Natural killer cell (primary cell): Measurements from ENCODE around the gene UBE2G2. TPM values are rescaled to one million over a fixed set of nuclear protein-coding genes. Genes with fewer than 3 reads are reported as not detected.

ENCODE experiments used
- ATAC-seq, 3 donors: fragments of 150-1000 bp in 2 of 3; fragments of 200-7000 bp in 1 of 3; cut with Tn5 transposase; 1 replicate in 1 of 3; 2 replicates in 2 of 3; pipeline ENCODE4 v1.10.0; 2021; ENCODE audit warnings: mild to moderate bottlenecking in 2 of 3, moderate library complexity in 2 of 3
- DNase-seq, 2 donors: peaks; one replicate each; pipeline versions ENCODE4 v3.0.0 to v3.0.0-alpha.2; 2013 to 2021; ENCODE audit warnings: mixed read lengths in 1 of 2
- H3K27ac ChIP-seq: one replicate; pipeline ENCODE4 v1.5.1; 2013; ENCODE audit warnings: mild to moderate bottlenecking, low read length
- H3K27me3 ChIP-seq: one replicate; pipeline ENCODE4 v1.6.1; 2013; ENCODE audit warnings: low read length; ENCODE audit not compliant: control insufficient read depth, insufficient read depth
- H3K36me3 ChIP-seq: one replicate; pipeline ENCODE4 v1.6.1; 2013; ENCODE audit warnings: low read length; ENCODE audit not compliant: control insufficient read depth, insufficient read depth
- H3K4me1 ChIP-seq: one replicate; pipeline ENCODE4 v1.6.1; 2013; ENCODE audit warnings: low read length; ENCODE audit not compliant: control insufficient read depth, insufficient read depth
- H3K4me3 ChIP-seq: one replicate; pipeline ENCODE4 v1.5.1; 2013; ENCODE audit warnings: low read length
- H3K9me3 ChIP-seq: one replicate; pipeline ENCODE4 v1.6.1; 2013; ENCODE audit warnings: low read length; ENCODE audit not compliant: control insufficient read depth, insufficient read depth
- H3K27ac Mint-ChIP-seq, 2 donors: one replicate each; pipeline ENCODE4 v1.8.0; 2022; ENCODE audit warnings: mild to moderate bottlenecking in 2 of 2, mixed read lengths in 2 of 2, moderate library complexity in 1 of 2
- H3K27me3 Mint-ChIP-seq, 2 donors: one replicate each; pipeline ENCODE4 v1.8.0; 2022; ENCODE audit warnings: low read depth in 2 of 2, mixed read lengths in 2 of 2
- H3K36me3 Mint-ChIP-seq: one replicate; pipeline ENCODE4 v1.8.0; 2022; ENCODE audit warnings: mixed read lengths
- H3K4me1 Mint-ChIP-seq, 2 donors: one replicate each; pipeline ENCODE4 v1.8.0; 2022; ENCODE audit warnings: mixed read lengths in 2 of 2
- H3K4me3 Mint-ChIP-seq: one replicate; pipeline ENCODE4 v1.8.0; 2022; ENCODE audit warnings: mild to moderate bottlenecking, moderate library complexity, mixed read lengths
- H3K9me3 Mint-ChIP-seq, 2 donors: one replicate each; pipeline ENCODE4 v1.8.0; 2022; ENCODE audit warnings: mixed read lengths in 2 of 2
- CTCF ChIP-seq: fragments of 200-600 bp; IDR thresholded peaks from one replicate; pipeline ENCODE4 v1.8.0; 2022; ENCODE audit warnings: antibody characterized with exemption
- WGBS: methylation state at CpG from one replicate; pipeline ENCODE4 v1.1.7; 2013; ENCODE audit warnings: missing lambda C conversion rate; ENCODE audit not compliant: insufficient coverage; 5-methylcytosine and 5-hydroxymethylcytosine counted together
- intact Hi-C: fragments of 100-400 bp; cut with micrococcal nuclease; formaldehyde crosslinking; loops from one replicate; pipeline ENCODE4 v1.14.2; 2022
- total RNA-seq, 4 donors: library from RNA; stranded (reverse); fragments of 120-200 nt in 1 of 4; gene quantifications; one replicate each; pipeline versions ENCODE4 v1.2.3 to v1.2.4, GENCODE V29; 2013 to 2022

Gene UBE2G2
- total RNA-seq, 3 donors from 2014 or later (not counting 1 experiment from before 2014, with no cell fraction given): 89.1 to 109 (median 107) TPM

- no peak for TF ChIP-seq CTCF
- Mint-ChIP-seq H3K27me3 (peaks cover 7 to 11% of the 10 kb centered on the region in 2 donors), H3K4me3 (no peak overlapping the region), H3K4me1 (peaks cover 0 to 6% of the 10 kb centered on the region in 2 donors), H3K27ac (no peak overlapping the region), H3K36me3 (no peaks in the 10 kb centered on the region), H3K9me3 (no peaks in the 10 kb centered on the region)
- Histone ChIP-seq H3K4me1 (no peaks in the 10 kb centered on the region), H3K4me3 (no peak overlapping the region), H3K27me3 (no peaks in the 10 kb centered on the region), H3K27ac (no peak overlapping the region), H3K9me3 (peaks cover 9% of the 10 kb centered on the region), H3K36me3 (no peaks in the 10 kb centered on the region)
- 89% methylated on average over 20 of the region's 21 CpGs for WGBS
- ATAC-seq (no peak), DNase-seq (no peak)
- intact Hi-C loops: no loop called here
Observed at GRCh38 chr21:44734026-44734745, 67.4 kb downstream of the UBE2G2 start.

- Mint-ChIP-seq H3K4me3 (no peak overlapping the region), H3K4me1 (peaks cover 0 to 8% of the 10 kb centered on the region in 2 donors), H3K9me3 (no peaks in the 10 kb centered on the region), H3K27me3 (peaks cover 9 to 14% of the 10 kb centered on the region in 2 donors), H3K27ac (no peak overlapping the region), H3K36me3 (no peaks in the 10 kb centered on the region)
- Histone ChIP-seq H3K4me3 (no peak overlapping the region), H3K4me1 (no peaks in the 10 kb centered on the region), H3K27me3 (no peaks in the 10 kb centered on the region), H3K9me3 (no peaks in the 10 kb centered on the region), H3K36me3 (no peaks in the 10 kb centered on the region), H3K27ac (no peak overlapping the region)
- intact Hi-C loops: no loop called here
- whole genome bisulfite sequencing: 87% methylated on average over 11 of the region's 11 CpGs
- no peak for TF ChIP-seq CTCF
- DNase-seq: no peak
- no peak for ATAC-seq
Observed at GRCh38 chr21:44732956-44733355, 68.7 kb downstream of the UBE2G2 start.

- 94% methylated on average over 10 of the region's 10 CpGs for WGBS
- H3K27ac Mint-ChIP-seq: no peak overlapping the region
- Histone ChIP-seq H3K36me3 (no peaks in the 10 kb centered on the region), H3K4me1 (no peaks in the 10 kb centered on the region), H3K27ac (no peak overlapping the region), H3K9me3 (no peaks in the 10 kb centered on the region), H3K27me3 (no peaks in the 10 kb centered on the region), H3K4me3 (no peak overlapping the region)
- no peak for DNase-seq
- no peak for TF ChIP-seq CTCF
- no peaks in the 10 kb centered on the region for H3K9me3 Mint-ChIP-seq
- H3K27me3 Mint-ChIP-seq: peaks cover 15% of the 10 kb centered on the region in 2 donors
- no peaks in the 10 kb centered on the region for H3K36me3 Mint-ChIP-seq
- no peak for ATAC-seq
- H3K4me1 Mint-ChIP-seq: peaks cover 0 to 11% of the 10 kb centered on the region in 2 donors
- intact Hi-C loops: no loop called here
- no peak overlapping the region for H3K4me3 Mint-ChIP-seq
Observed at GRCh38 chr21:44732263-44732662, 69.4 kb downstream of the UBE2G2 start.
